ENCODE data around the gene CYB5R2.
"Not testable (repeated sequence)": the region's sequence is repeated elsewhere in the genome, so short reads cannot be mapped to it uniquely, and the experiment has no call there.

The CYB5R2 gene

GRCh38 chr11:7670641-7671040 is 2.7 kb downstream of the CYB5R2 start:
- TF ChIP-seq CTCF (IDR thresholded peaks at IDR 0.05; ENCODE audit: low read depth, low read length): no peak
- DNase-seq (ENCODE audit: extremely low read depth, low read depth): no peak

- DNase-seq (ENCODE audit: extremely low read depth, low read depth): no peak
- no peak for TF ChIP-seq CTCF (IDR thresholded peaks at IDR 0.05; ENCODE audit: low read depth, low read length)
Observed at GRCh38 chr11:7668911-7669310, 4.4 kb downstream of the CYB5R2 start.

GRCh38 chr11:7668464-7668863 is 4.8 kb downstream of the CYB5R2 start:
- DNase-seq (ENCODE audit: extremely low read depth, low read depth): no peak
- TF ChIP-seq CTCF (IDR thresholded peaks at IDR 0.05; ENCODE audit: low read depth, low read length): no peak

- TF ChIP-seq CTCF (IDR thresholded peaks at IDR 0.05; ENCODE audit: low read depth, low read length): no peak
- no peak for DNase-seq (ENCODE audit: extremely low read depth, low read depth)
Observed at GRCh38 chr11:7667460-7667859, 5.8 kb downstream of the CYB5R2 start.

GRCh38 chr11:7666292-7666866 is 6.9 kb downstream of the CYB5R2 start:
- DNase-seq (ENCODE audit: extremely low read depth, low read depth): no peak
- TF ChIP-seq CTCF (IDR thresholded peaks at IDR 0.05; ENCODE audit: low read depth, low read length): no peak

GRCh38 chr11:7665473-7666291 is 7.6 kb downstream of the CYB5R2 start:
- peak; percentile 81 for TF ChIP-seq CTCF (IDR thresholded peaks at IDR 0.05; ENCODE audit: low read depth, low read length)
- DNase-seq (ENCODE audit: extremely low read depth, low read depth): no peak

GRCh38 chr11:7664867-7665266 is 8.4 kb downstream of the CYB5R2 start:
- DNase-seq (ENCODE audit: extremely low read depth, low read depth): no peak
- TF ChIP-seq CTCF (IDR thresholded peaks at IDR 0.05; ENCODE audit: low read depth, low read length): no peak

- not testable (repeated sequence) for DNase-seq (ENCODE audit: extremely low read depth, low read depth)
Observed at GRCh38 chr11:7663531-7663930, 9.8 kb downstream of the CYB5R2 start.
